Tibial artery (tissue), 4 donors: ENCODE data around the gene GJC1.

Source experiments
- DNase-seq, 2 donors: peaks; one replicate each; pipeline ENCODE4 v3.0.0-alpha.2; 2019
- H3K27ac ChIP-seq, 2 donors: fragments of 200-600 bp; sonication (generic) in 1 of 2; 1 replicate in 1 of 2; 2 replicates in 1 of 2; pipeline ENCODE4 v1.5.1; 2018 to 2019; ENCODE audit warnings: mild to moderate bottlenecking in 1 of 2
- H3K27me3 ChIP-seq, 2 donors: fragments of 200-600 bp; sonication (generic) in 1 of 2; one replicate each; pipeline versions ENCODE4 v1.5.1 to v1.6.0; 2016 to 2019
- H3K36me3 ChIP-seq, 3 donors: fragments of 200-600 bp; sonication (generic) in 2 of 3; one replicate each; pipeline ENCODE4 v1.5.1; 2016 to 2019; ENCODE audit warnings: mild to moderate bottlenecking in 2 of 3
- H3K4me1 ChIP-seq, 4 donors: fragments of 200-600 bp; sonication (generic) in 2 of 4; 1 replicate in 3 of 4; 2 replicates in 1 of 4; pipeline ENCODE4 v1.5.1; 2016 to 2019
- H3K4me3 ChIP-seq, 2 donors: fragments of 200-600 bp; sonication (generic) in 1 of 2; 1 replicate in 1 of 2; 2 replicates in 1 of 2; pipeline ENCODE4 v1.5.1; 2018 to 2019; ENCODE audit warnings: mild to moderate bottlenecking in 2 of 2
- H3K9me3 ChIP-seq, 3 donors: fragments of 200-600 bp; sonication (generic) in 1 of 3; one replicate each; pipeline ENCODE4 v1.5.1; 2016 to 2019
- CTCF ChIP-seq, 2 experiments: fragments of 200-600 bp in 1 of 2; fragments of 450-650 bp in 1 of 2; IDR thresholded peaks; one replicate each; pipeline ENCODE4 v1.5.1; 2017 to 2019; ENCODE audit warnings: antibody characterized with exemption in 2 of 2, mild to moderate bottlenecking in 1 of 2, moderate library complexity in 1 of 2
- intact Hi-C: fragments of 100-400 bp; cut with DNase I; formaldehyde crosslinking; loops from one replicate; pipeline ENCODE4 v1.15.0; 2023; ENCODE audit warnings: low total_unique reads

The GJC1 gene

GRCh38 chr17:44807817-44808155 lies 22.3 kb downstream of the GJC1 start:
- no peak for DNase-seq
- peaks cover 0 to 43% (median 12%) of the 10 kb centered on the region in 4 donors for H3K4me1 ChIP-seq

GRCh38 chr17:44807093-44807816 lies 22.8 kb downstream of the GJC1 start:
- peaks cover 0 to 42% (median 11%) of the 10 kb centered on the region in 4 donors for H3K4me1 ChIP-seq
- H3K36me3 ChIP-seq: peaks cover 0 to 9% (median 8%) of the 10 kb centered on the region in 3 donors
- no peaks in the 10 kb centered on the region for H3K9me3 ChIP-seq
- no peak overlapping the region for H3K4me3 ChIP-seq
- H3K27me3 ChIP-seq: no peaks in the 10 kb centered on the region
- TF ChIP-seq CTCF (IDR thresholded peaks at IDR 0.05): no peak
- intact Hi-C loops: no loop called here
- no peak for DNase-seq
- H3K27ac ChIP-seq: no peak overlapping the region

More at GRCh38 chr17:44807817-44808155, 22.3 kb downstream of the GJC1 start:
- H3K36me3 ChIP-seq: peaks cover 0 to 9% (median 8%) of the 10 kb centered on the region in 3 donors
- H3K4me3 ChIP-seq: no peak overlapping the region
- no peaks in the 10 kb centered on the region for H3K27me3 ChIP-seq
- TF ChIP-seq CTCF (IDR thresholded peaks at IDR 0.05): no peak
- intact Hi-C loops: no loop called here
- no peaks in the 10 kb centered on the region for H3K9me3 ChIP-seq
- no peak overlapping the region for H3K27ac ChIP-seq

GRCh38 chr17:44804302-44805089 lies 25.6 kb downstream of the GJC1 start:
- Histone ChIP-seq H3K9me3 (no peaks in the 10 kb centered on the region), H3K27ac (no peak overlapping the region), H3K27me3 (no peaks in the 10 kb centered on the region), H3K4me3 (no peak overlapping the region), H3K4me1 (peaks cover 0 to 44% (median 5%) of the 10 kb centered on the region in 4 donors), H3K36me3 (peaks cover 0 to 9% (median 8%) of the 10 kb centered on the region in 3 donors)
- DNase-seq: peak in 1 of 2 donors; percentile 38
- intact Hi-C loops: no loop called here
- no peak for TF ChIP-seq CTCF (IDR thresholded peaks at IDR 0.05)

- no peak for DNase-seq
- Histone ChIP-seq H3K9me3 (no peaks in the 10 kb centered on the region), H3K4me1 (peaks cover 0 to 56% (median 9%) of the 10 kb centered on the region in 4 donors), H3K4me3 (no peak overlapping the region), H3K27ac (peak overlapping the region in 1 of 2 donors; percentile 16), H3K36me3 (peaks cover 0 to 9% (median 8%) of the 10 kb centered on the region in 3 donors), H3K27me3 (no peaks in the 10 kb centered on the region)
- TF ChIP-seq CTCF (IDR thresholded peaks at IDR 0.05): no peak
- intact Hi-C loops: no loop called here
Measured at GRCh38 chr17:44801880-44802279, 28.2 kb downstream of the GJC1 start.

- no peaks in the 10 kb centered on the region for H3K27me3 ChIP-seq
- peak overlapping the region; percentile 51 to 52 for H3K4me3 ChIP-seq
- peak overlapping the region; percentile 81 to 89 for H3K27ac ChIP-seq
- no peak for DNase-seq
- peaks cover 0 to 70% (median 22%) of the 10 kb centered on the region in 4 donors for H3K4me1 ChIP-seq
- no peak for TF ChIP-seq CTCF (IDR thresholded peaks at IDR 0.05)
- intact Hi-C loops: no loop called here
- no peaks in the 10 kb centered on the region for H3K36me3 ChIP-seq
- no peaks in the 10 kb centered on the region for H3K9me3 ChIP-seq
Measured at GRCh38 chr17:44798356-44798755, 31.7 kb downstream of the GJC1 start.
